SU-DHL-6 (cell line): Measurements from ENCODE around the gene RCAN3.
"Not testable (repeated sequence)": the region's sequence is repeated elsewhere in the genome, so short reads cannot be mapped to it uniquely, and the experiment has no call there.

Experiments used
- H2AFZ ChIP-seq: fragments of 200-600 bp; sonication (generic); 2 replicates; pipeline ENCODE4 v1.6.1; 2014; ENCODE audit warnings: low read depth, mild to moderate bottlenecking, moderate library complexity, mixed read lengths, antibody characterized with exemption, low read length; ENCODE audit not compliant: severe bottlenecking
- H3F3A ChIP-seq: fragments of 200-600 bp; shearing (Covaris generic); 2 replicates; pipeline ENCODE4 v1.6.0; 2016; ENCODE audit warnings: antibody characterized with exemption, mild to moderate bottlenecking; ENCODE audit not compliant: insufficient read depth
- H3K27ac ChIP-seq: fragments of 200-600 bp; sonication (generic); 2 replicates; pipeline ENCODE4 v1.5.1; 2016; ENCODE audit warnings: low read depth, mild to moderate bottlenecking, low read length, moderate library complexity, mixed read lengths
- H3K27me3 ChIP-seq: fragments of 200-600 bp; sonication (generic), shearing (Covaris generic); 2 replicates; pipeline ENCODE4 v1.6.0; 2014; ENCODE audit warnings: mild to moderate bottlenecking, low read length
- H3K36me3 ChIP-seq: fragments of 200-600 bp; sonication (generic); 2 replicates; pipeline ENCODE4 v1.6.1; 2014; ENCODE audit warnings: mild to moderate bottlenecking, low read length, mixed read lengths
- H3K4me2 ChIP-seq: fragments of 300-600, 200-600 bp; shearing (Covaris generic), sonication (generic); 2 replicates; pipeline ENCODE4 v1.6.0; 2014; ENCODE audit warnings: low read length, low read depth, mild to moderate bottlenecking; ENCODE audit not compliant: poor library complexity, severe bottlenecking
- H3K4me3 ChIP-seq: fragments of 200-600 bp; sonication (generic); 2 replicates; pipeline ENCODE4 v1.5.1; 2014; ENCODE audit warnings: antibody characterized with exemption, low read length, mild to moderate bottlenecking, mixed read lengths; ENCODE audit not compliant: insufficient read depth, poor library complexity, severe bottlenecking
- H3K79me2 ChIP-seq: fragments of 200-600 bp; sonication (generic); 2 replicates; pipeline ENCODE4 v1.6.1; 2014; ENCODE audit warnings: mild to moderate bottlenecking, low read length, moderate library complexity; ENCODE audit not compliant: insufficient read depth
- H3K9ac ChIP-seq: fragments of 200-600 bp; sonication (generic); 2 replicates; pipeline ENCODE4 v1.7.0; 2014; ENCODE audit warnings: mild to moderate bottlenecking, low read length
- H3K9me2 ChIP-seq: fragments of 200-600 bp; sonication (generic); replicated peaks from 2 replicates; pipeline ENCODE4 v1.6.1; 2014; ENCODE audit warnings: low read length; ENCODE audit not compliant: insufficient read depth
- H3K9me3 ChIP-seq: fragments of 200-600 bp; sonication (generic); 2 replicates; pipeline ENCODE4 v1.6.1; 2014; ENCODE audit warnings: low read length, mixed read lengths; ENCODE audit not compliant: insufficient read depth
- H4K20me1 ChIP-seq: fragments of 200-600 bp; sonication (generic); 2 replicates; pipeline ENCODE4 v1.6.1; 2014; ENCODE audit warnings: low read depth, mild to moderate bottlenecking, antibody characterized with exemption, low read length, moderate library complexity, mixed read lengths
- CTCF ChIP-seq: fragments of 200-600 bp; sonication (generic); IDR thresholded peaks from one replicate; pipeline ENCODE4 v1.5.1; 2017; ENCODE audit warnings: antibody characterized with exemption, mild to moderate bottlenecking, low read length, moderate library complexity; ENCODE audit not compliant: insufficient read depth, poor library complexity, severe bottlenecking
- EZH2phosphoT487 ChIP-seq: fragments of 200-600 bp; sonication (generic), shearing (Covaris generic); conservative IDR thresholded peaks from 2 replicates; pipeline ENCODE4 v1.6.1; 2018; ENCODE audit warnings: mild to moderate bottlenecking, antibody characterized with exemption, low read length, moderate library complexity, mixed read lengths

The RCAN3 gene

DNA sequence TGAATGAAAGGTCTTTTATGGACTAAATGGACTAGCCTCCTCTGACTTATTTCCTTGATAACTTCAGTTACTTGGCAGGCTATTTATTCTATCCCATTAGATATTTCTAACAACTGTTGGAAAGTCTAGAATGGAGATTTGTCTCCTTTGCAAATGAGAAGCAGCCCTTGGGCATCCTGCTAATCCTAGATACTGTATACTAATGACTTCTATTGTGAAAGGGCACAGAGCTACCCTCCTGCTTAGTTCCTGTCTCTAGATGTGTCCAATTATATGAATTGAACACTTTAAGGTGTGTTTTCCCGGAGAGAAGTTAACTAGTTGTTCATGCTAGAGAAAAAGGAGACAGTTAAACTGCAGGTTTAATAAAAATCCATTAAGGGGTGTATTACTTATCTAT lies 43.0 kb downstream of the RCAN3 start:
- no peak overlapping the region for H3K4me3 ChIP-seq
- H3K9me2 ChIP-seq, result no peaks in the 10 kb centered on the region
- no peak overlapping the region for H3K9ac ChIP-seq
- H3K4me2 ChIP-seq, result no peak overlapping the region
- no peaks in the 10 kb centered on the region for H4K20me1 ChIP-seq
- TF ChIP-seq CTCF (no peak), EZH2phosphoT487 (no peak)
- no peaks in the 10 kb centered on the region for H3K79me2 ChIP-seq
- no peaks in the 10 kb centered on the region for H3K9me3 ChIP-seq
- H3K36me3 ChIP-seq, result no peaks in the 10 kb centered on the region
- H2AFZ ChIP-seq, result no peak overlapping the region
- H3K27ac ChIP-seq, result no peak overlapping the region
- no peaks in the 10 kb centered on the region for H3K27me3 ChIP-seq
- H3F3A ChIP-seq, result peaks cover 33% of the 10 kb centered on the region

GRCh38 chr1:24547195-24547594 lies 44.6 kb downstream of the RCAN3 start:
- H3K36me3 ChIP-seq, result no peaks in the 10 kb centered on the region
- no peak overlapping the region for H3K4me3 ChIP-seq
- H4K20me1 ChIP-seq, result no peaks in the 10 kb centered on the region
- peaks cover 27% of the 10 kb centered on the region for H3F3A ChIP-seq
- no peak for TF ChIP-seq EZH2phosphoT487
- no peak for TF ChIP-seq CTCF
- H3K4me2 ChIP-seq, result peak overlapping the region; percentile 58
- H3K9me3 ChIP-seq, result no peaks in the 10 kb centered on the region
- no peaks in the 10 kb centered on the region for H3K79me2 ChIP-seq
- H3K9ac ChIP-seq, result no peak overlapping the region
- H3K9me2 ChIP-seq, result no peaks in the 10 kb centered on the region
- no peaks in the 10 kb centered on the region for H3K27me3 ChIP-seq
- H2AFZ ChIP-seq, result no peak overlapping the region
- peak overlapping the region; percentile 81 for H3K27ac ChIP-seq

DNA sequence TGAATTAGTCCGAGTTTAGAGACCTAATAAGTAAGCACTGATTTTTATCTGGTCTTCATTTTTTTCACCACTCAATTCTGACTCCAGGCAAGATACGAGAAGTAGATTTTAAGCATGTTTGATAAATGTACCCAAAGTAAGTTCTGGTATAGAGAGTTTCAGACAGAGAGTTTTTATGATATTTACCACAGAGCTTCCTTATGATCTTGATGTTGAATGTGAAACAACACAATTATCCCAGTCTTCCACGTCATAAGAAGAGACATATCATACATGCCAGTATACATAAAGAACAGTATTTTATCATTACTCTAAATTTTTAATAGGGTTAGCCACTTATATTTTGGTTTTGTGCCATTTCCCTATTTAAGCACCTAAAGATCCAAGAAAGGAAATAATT lies 45.4 kb downstream of the RCAN3 start:
- Histone ChIP-seq H3K9ac (peak overlapping the region; percentile 10; the same call in 1 of the 2 replicates), H3K9me3 (no peaks in the 10 kb centered on the region), H3K4me2 (peak overlapping the region; percentile 58), H3K9me2 (no peaks in the 10 kb centered on the region), H3K79me2 (no peaks in the 10 kb centered on the region), H4K20me1 (no peaks in the 10 kb centered on the region), H3K27me3 (no peaks in the 10 kb centered on the region), H3K36me3 (no peaks in the 10 kb centered on the region), H3K4me3 (no peak overlapping the region), H3K27ac (peak overlapping the region; percentile 81), H2AFZ (no peak overlapping the region), H3F3A (peaks cover 21% of the 10 kb centered on the region)
- TF ChIP-seq CTCF (no peak), EZH2phosphoT487 (no peak)

GRCh38 chr1:24549210-24549609 lies 46.6 kb downstream of the RCAN3 start:
- not testable (repeated sequence) for H2AFZ ChIP-seq
- H3K27ac ChIP-seq, result peak overlapping the region; percentile 81; the same call in 1 of the 2 replicates
- peak overlapping the region; percentile 58 for H3K4me2 ChIP-seq

More at GRCh38 chr1:24549210-24549609, 46.6 kb downstream of the RCAN3 start:
- peak overlapping the region; percentile 10; the same call in 1 of the 2 replicates for H3K9ac ChIP-seq
- H3K4me3 ChIP-seq, H3K9me3 ChIP-seq, H3K9me2 ChIP-seq, H3K27me3 ChIP-seq, H3K36me3 ChIP-seq, H4K20me1 ChIP-seq, H3K79me2 ChIP-seq: not testable (repeated sequence)
- peaks cover 21% of the 10 kb centered on the region for H3F3A ChIP-seq
